Activated CD4-positive, alpha-beta T cell treated with anti-CD3 and anti-CD28 coated beads, Interleukin-2, amount 50 U/mL, for 1 hour (primary cell): ENCODE measurements around the gene LACTBL1.
A peak's percentile ranks its signal among the peaks of the same experiment; 100 is the strongest.

Experiments used
- DNase-seq: peaks from one replicate; pipeline ENCODE4 v3.0.0-alpha.2; 2020

Gene LACTBL1

GRCh38 chr1:22944346-22945055, 28.2 kb downstream of the LACTBL1 start:
- no peak for DNase-seq

- no peak for DNase-seq
Observed at GRCh38 chr1:22941257-22941656, 31.4 kb downstream of the LACTBL1 start.

- DNase-seq, result no peak
Observed at GRCh38 chr1:22936681-22937080, 36.0 kb downstream of the LACTBL1 start.

- no peak for DNase-seq
Observed at GRCh38 chr1:22935433-22935832, 37.2 kb downstream of the LACTBL1 start.

- no peak for DNase-seq
Observed at GRCh38 chr1:22932803-22933470, 39.7 kb downstream of the LACTBL1 start.

- peak; percentile 6 for DNase-seq
Observed at GRCh38 chr1:22930240-22930912, 42.3 kb downstream of the LACTBL1 start.

- no peak for DNase-seq
Observed at GRCh38 chr1:22925111-22925510, 47.6 kb downstream of the LACTBL1 start.

GRCh38 chr1:22922640-22923039, 50.0 kb downstream of the LACTBL1 start:
- no peak for DNase-seq

GRCh38 chr1:22921452-22922126, 51.1 kb downstream of the LACTBL1 start:
- no peak for DNase-seq

GRCh38 chr1:22920734-22921451, 51.8 kb downstream of the LACTBL1 start:
- DNase-seq, result no peak

- DNase-seq, result no peak
Observed at GRCh38 chr1:22920026-22920733, 52.5 kb downstream of the LACTBL1 start.

GRCh38 chr1:22919341-22920025, 53.2 kb downstream of the LACTBL1 start:
- DNase-seq, result no peak

GRCh38 chr1:22918644-22919043, 54.0 kb downstream of the LACTBL1 start:
- DNase-seq, result no peak

GRCh38 chr1:22917989-22918388, 54.7 kb downstream of the LACTBL1 start:
- no peak for DNase-seq

- no peak for DNase-seq
Observed at GRCh38 chr1:22916471-22916820, 56.2 kb downstream of the LACTBL1 start.

GRCh38 chr1:22915816-22916470, 56.7 kb downstream of the LACTBL1 start:
- no peak for DNase-seq

- DNase-seq, result no peak
Observed at GRCh38 chr1:22915231-22915630, 57.4 kb downstream of the LACTBL1 start.

GRCh38 chr1:22914633-22915217, 57.9 kb downstream of the LACTBL1 start:
- DNase-seq, result no peak

- DNase-seq, result no peak
Observed at GRCh38 chr1:22914156-22914555, 58.5 kb downstream of the LACTBL1 start.

GRCh38 chr1:22913421-22914141, 59.1 kb downstream of the LACTBL1 start:
- no peak for DNase-seq
